ENCODE measurements around the gene GATA5.

- TF ChIP-seq CTCF (IDR thresholded peaks at IDR 0.05) (no peak), SP1 (CRISPR knock-in tag; conservative IDR thresholded peaks at IDR 0.05) (no peak), CREB1 (CRISPR knock-in tag; IDR thresholded peaks at IDR 0.05) (no peak), FOXJ3 (CRISPR knock-in tag; IDR thresholded peaks at IDR 0.05; ENCODE audit: borderline replicate concordance) (no peak), HMGXB4 (CRISPR knock-in tag; IDR thresholded peaks at IDR 0.05) (no peak), PRDM15 (CRISPR knock-in tag; IDR thresholded peaks at IDR 0.05) (no peak), MAX (CRISPR knock-in tag; IDR thresholded peaks at IDR 0.05) (no peak), ZNF416 (CRISPR knock-in tag; IDR thresholded peaks at IDR 0.05) (no peak), E2F4 (CRISPR knock-in tag; IDR thresholded peaks at IDR 0.05; ENCODE audit: borderline replicate concordance, low read depth) (no peak), KAT7 (CRISPR knock-in tag; IDR thresholded peaks at IDR 0.05; ENCODE audit: borderline replicate concordance) (no peak)
Observed at GRCh38 chr20:62444286-62444685, 31.5 kb downstream of the GATA5 start.

Data from WTC11 (cell line).